Prostate gland (tissue), 2 donors: Measurements from ENCODE around the gene SNN. TPM values are rescaled to one million over a fixed set of nuclear protein-coding genes. Genes with fewer than 3 reads are reported as not detected.

Experiments
- DNase-seq: peaks from one replicate; pipeline ENCODE4 v3.0.0-alpha.2; 2019; ENCODE audit warnings: low spot score
- H3K27ac ChIP-seq, 2 donors: fragments of 200-600 bp; sonication (generic); 2 replicates each; pipeline ENCODE4 v1.5.1; 2017 to 2019
- H3K27me3 ChIP-seq: fragments of 200-600 bp; sonication (generic); replicated peaks from 2 replicates; pipeline ENCODE4 v1.5.1; 2019; ENCODE audit not compliant: insufficient read depth
- H3K36me3 ChIP-seq, 2 donors: fragments of 200-600 bp; sonication (generic); 1 replicate in 1 of 2; 2 replicates in 1 of 2; pipeline versions ENCODE4 v1.5.1 to v1.8.1; 2017 to 2019
- H3K4me1 ChIP-seq: fragments of 200-600 bp; sonication (generic); replicated peaks from 2 replicates; pipeline ENCODE4 v1.5.1; 2019
- H3K4me3 ChIP-seq, 2 donors: fragments of 200-600 bp; sonication (generic); 2 replicates each; pipeline ENCODE4 v1.5.1; 2017 to 2019
- H3K9me3 ChIP-seq: fragments of 200-600 bp; sonication (generic); 2 replicates; pipeline ENCODE4 v1.5.1; 2017
- CTCF ChIP-seq, 4 experiments: fragments of 200-600 bp in 2 of 4; fragments of 450-650 bp in 2 of 4; sonication (generic) in 2 of 4; IDR thresholded peaks; 1 replicate in 3 of 4; 2 replicates in 1 of 4; pipeline ENCODE4 v1.5.1; 2016 to 2019; ENCODE audit warnings: antibody characterized with exemption in 4 of 4, mild to moderate bottlenecking in 2 of 4, moderate library complexity in 2 of 4
- POLR2A ChIP-seq: fragments of 450-650 bp; IDR thresholded peaks from one replicate; pipeline ENCODE4 v1.6.1; 2016; ENCODE audit warnings: antibody characterized with exemption, mild to moderate bottlenecking
- POLR2AphosphoS5 ChIP-seq: sonication (generic); formaldehyde crosslinking; IDR thresholded peaks from one replicate; pipeline ENCODE4 v1.6.1; 2017; ENCODE audit warnings: antibody characterized with exemption
- WGBS: methylation state at CpG from one replicate; pipeline ENCODE4 v1.1.5; 2018; 5-methylcytosine and 5-hydroxymethylcytosine counted together
- intact Hi-C: fragments of 100-400 bp; cut with DNase I; formaldehyde crosslinking; loops from one replicate; pipeline ENCODE4 v1.14.2; 2022
- total RNA-seq, 2 donors: library from RNA; depleted of rRNA; stranded (reverse); fragments of >200 nt; gene quantifications; one replicate each; pipeline ENCODE4 v1.1.0, GENCODE V29; 2016

The SNN gene
- total RNA-seq, 2 donors from 2014 or later = 20.8 TPM

GRCh38 chr16:11660565-11660964 is 7.7 kb upstream of the SNN start:
- Histone ChIP-seq H3K9me3 (no peaks in the 10 kb centered on the region), H3K27me3 (no peaks in the 10 kb centered on the region), H3K36me3 (no peaks in the 10 kb centered on the region), H3K4me1 (no peaks in the 10 kb centered on the region), H3K27ac (no peak overlapping the region), H3K4me3 (no peak overlapping the region)
- no peak for DNase-seq
- TF ChIP-seq CTCF (IDR thresholded peaks at IDR 0.05) (no peak), POLR2AphosphoS5 (no peak), POLR2A (no peak)
- WGBS = 83% methylated on average over 12 of the region's 12 CpGs
- intact Hi-C loops = loop anchor here (10.0 kb wide), 1 partner anchor 134 kb away; the partner anchor contains the start of gene ZC3H7A

GRCh38 chr16:11662582-11662981 is 5.7 kb upstream of the SNN start:
- TF ChIP-seq POLR2AphosphoS5 = no peak
- no peak for TF ChIP-seq CTCF (IDR thresholded peaks at IDR 0.05)
- TF ChIP-seq POLR2A = no peak
- no peak for DNase-seq
- Histone ChIP-seq H3K4me1 (no peaks in the 10 kb centered on the region), H3K27me3 (no peaks in the 10 kb centered on the region), H3K36me3 (no peaks in the 10 kb centered on the region), H3K4me3 (no peak overlapping the region), H3K9me3 (no peaks in the 10 kb centered on the region), H3K27ac (no peak overlapping the region)
- 89% methylated on average over 5 of the region's 5 CpGs for WGBS
- intact Hi-C loops = loop anchor here (10.0 kb wide), 1 partner anchor 132 kb away; the partner anchor contains the start of gene ZC3H7A

DNA sequence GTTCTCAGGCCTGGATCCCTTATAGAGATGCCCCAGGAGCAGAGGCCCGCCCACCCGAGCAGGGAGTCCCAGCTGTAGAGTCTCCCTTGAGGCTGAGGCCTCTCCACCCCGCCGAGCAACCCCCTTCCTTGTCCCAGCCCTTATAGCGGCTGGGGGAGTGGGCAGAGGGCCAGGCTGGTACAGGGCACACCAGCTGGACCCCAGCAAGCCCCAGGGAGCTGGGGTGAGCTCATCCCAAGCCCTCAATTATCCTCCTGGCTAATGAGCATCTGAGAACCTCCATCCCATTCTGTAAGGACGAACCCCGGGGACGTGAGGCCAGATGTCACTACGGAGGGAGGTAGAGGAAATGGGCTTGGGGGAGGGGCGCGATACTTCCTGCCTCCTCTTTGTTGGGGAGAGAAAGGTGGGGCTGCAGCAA is 3.2 kb upstream of the SNN start:
- TF ChIP-seq POLR2A (no peak), CTCF (IDR thresholded peaks at IDR 0.05) (no peak), POLR2AphosphoS5 (no peak)
- no peak overlapping the region for H3K27ac ChIP-seq
- DNase-seq = no peak
- H3K36me3 ChIP-seq = no peaks in the 10 kb centered on the region
- no peaks in the 10 kb centered on the region for H3K9me3 ChIP-seq
- H3K27me3 ChIP-seq = no peaks in the 10 kb centered on the region
- intact Hi-C loops = loop anchor here (10.0 kb wide), 1 partner anchor 130 kb away; the partner anchor contains the start of gene ZC3H7A
- 80% methylated on average over 8 of the region's 11 CpGs for WGBS
- no peak overlapping the region for H3K4me3 ChIP-seq
- H3K4me1 ChIP-seq = no peaks in the 10 kb centered on the region

- Histone ChIP-seq H3K9me3 (no peaks in the 10 kb centered on the region), H3K27me3 (no peaks in the 10 kb centered on the region), H3K36me3 (no peaks in the 10 kb centered on the region), H3K27ac (no peak overlapping the region), H3K4me1 (peaks cover 7% of the 10 kb centered on the region), H3K4me3 (no peak overlapping the region)
- WGBS = 85% methylated on average over 14 of the region's 14 CpGs
- intact Hi-C loops = loop anchor here (10.0 kb wide), 1 partner anchor 128 kb away; the partner anchor contains the start of gene ZC3H7A
- TF ChIP-seq CTCF (IDR thresholded peaks at IDR 0.05) = no peak
- TF ChIP-seq POLR2AphosphoS5 = no peak
- no peak for TF ChIP-seq POLR2A
- DNase-seq = no peak
Observed at GRCh38 chr16:11666103-11667055, 1.9 kb upstream of the SNN start.
